ENCODE results near the gene MIB2.
A peak's percentile ranks its signal among the peaks of the same experiment; 100 is the strongest.
"Not testable (repeated sequence)": the region's sequence is repeated elsewhere in the genome, so short reads cannot be mapped to it uniquely, and the experiment has no call there.

The MIB2 gene

GRCh38 chr1:1628754-1629429 is 13.6 kb downstream of the MIB2 start:
- DNase-seq = no peak

- DNase-seq = no peak
These were observed 14.3 kb downstream of the MIB2 start for GRCh38 chr1:1629430-1630190.

- no peak for DNase-seq
These were observed 15.1 kb downstream of the MIB2 start for GRCh38 chr1:1630191-1630964.

GRCh38 chr1:1630965-1631781 is 15.9 kb downstream of the MIB2 start:
- no peak for DNase-seq

GRCh38 chr1:1631782-1632420 is 16.6 kb downstream of the MIB2 start, which contains the start of gene MMP23B:
Gene MMP23B (plus strand): TSS chr1:1632173. CDS start chr1:1632219, 46 bp downstream.
- no peak for DNase-seq

GRCh38 chr1:1633409-1633808 is 18.1 kb downstream of the MIB2 start:
- DNase-seq = not testable (repeated sequence)

GRCh38 chr1:1634613-1635012 is 19.3 kb downstream of the MIB2 start:
- not testable (repeated sequence) for DNase-seq

GRCh38 chr1:1636621-1637478 is 21.6 kb downstream of the MIB2 start:
- not testable (repeated sequence) for DNase-seq

GRCh38 chr1:1637479-1637875 is 22.2 kb downstream of the MIB2 start:
- not testable (repeated sequence) for DNase-seq

GRCh38 chr1:1638528-1638927 is 23.2 kb downstream of the MIB2 start:
- DNase-seq = not testable (repeated sequence)

GRCh38 chr1:1639368-1639767 is 24.1 kb downstream of the MIB2 start:
- not testable (repeated sequence) for DNase-seq

- DNase-seq = not testable (repeated sequence)
These were observed 24.8 kb downstream of the MIB2 start for GRCh38 chr1:1640081-1640480.

- DNase-seq = not testable (repeated sequence)
These were observed 25.6 kb downstream of the MIB2 start for GRCh38 chr1:1640711-1641461.

- DNase-seq = not testable (repeated sequence)
These were observed 31.0 kb downstream of the MIB2 start for GRCh38 chr1:1646326-1646725.

GRCh38 chr1:1647567-1648241 is 32.4 kb downstream of the MIB2 start:
- DNase-seq = not testable (repeated sequence)

- DNase-seq = not testable (repeated sequence)
These were observed 33.0 kb downstream of the MIB2 start for GRCh38 chr1:1648265-1648664.

- peak; percentile 63 for DNase-seq
These were observed 43.6 kb downstream of the MIB2 start, which contains the start of gene CDK11B for GRCh38 chr1:1658583-1659549. Gene CDK11B (minus strand): TSS chr1:1659004. CDS start chr1:1657485, 1,519 bp downstream.

- DNase-seq = not testable (repeated sequence)
These were observed 47.1 kb downstream of the MIB2 start for GRCh38 chr1:1662392-1662791.
